Activated T-helper 9 cell treated with anti-CD3 and anti-CD28 coated beads, Interleukin-2, amount 50 U/mL, for 16 hours (primary cell): ENCODE measurements around the gene STRA8.

Experiments used
- DNase-seq: peaks from one replicate; pipeline ENCODE4 v3.0.0-alpha.2; 2020; ENCODE audit warnings: low read depth

Gene STRA8

GRCh38 chr7:135238112-135238744 lies 4.6 kb downstream of the STRA8 start:
- DNase-seq: no peak

GRCh38 chr7:135239263-135239662 lies 5.6 kb downstream of the STRA8 start:
- no peak for DNase-seq

GRCh38 chr7:135240441-135240840 lies 6.8 kb downstream of the STRA8 start:
- no peak for DNase-seq

GRCh38 chr7:135242096-135242684 lies 8.6 kb downstream of the STRA8 start:
- no peak for DNase-seq

- DNase-seq: no peak
These were observed 11.9 kb downstream of the STRA8 start for GRCh38 chr7:135245226-135246190.

GRCh38 chr7:135246191-135246825 lies 12.7 kb downstream of the STRA8 start:
- no peak for DNase-seq

- DNase-seq: no peak
These were observed 14.3 kb downstream of the STRA8 start for GRCh38 chr7:135247746-135248471.

GRCh38 chr7:135248546-135248945 lies 14.9 kb downstream of the STRA8 start:
- no peak for DNase-seq

- DNase-seq: no peak
These were observed 18.1 kb downstream of the STRA8 start for GRCh38 chr7:135251496-135252391.

- DNase-seq: no peak
These were observed 20.5 kb downstream of the STRA8 start for GRCh38 chr7:135253851-135254771.

GRCh38 chr7:135257790-135258189 lies 24.2 kb downstream of the STRA8 start:
- DNase-seq: no peak

- no peak for DNase-seq
These were observed 24.9 kb downstream of the STRA8 start for GRCh38 chr7:135258585-135258984.

- no peak for DNase-seq
These were observed 26.1 kb downstream of the STRA8 start for GRCh38 chr7:135259702-135260101.

GRCh38 chr7:135260470-135260869 lies 26.8 kb downstream of the STRA8 start:
- no peak for DNase-seq

- DNase-seq: no peak
These were observed 27.5 kb downstream of the STRA8 start for GRCh38 chr7:135260930-135261721.

- no peak for DNase-seq
These were observed 29.1 kb downstream of the STRA8 start for GRCh38 chr7:135262623-135263320.

- no peak for DNase-seq
These were observed 29.8 kb downstream of the STRA8 start for GRCh38 chr7:135263321-135263970.

- no peak for DNase-seq
These were observed 32.0 kb downstream of the STRA8 start for GRCh38 chr7:135265637-135266036.
